Panc1 (cell line): ENCODE data around the gene TEX51.

Experiments
- TF ChIP-seq, protein P1 (sequence below): fragments of 450-650 bp; IDR thresholded peaks from 2 replicates; pipeline ENCODE4 v1.5.1; 2017; ENCODE audit warnings: mild to moderate bottlenecking
- TF ChIP-seq, protein P2 (sequence below), 2 experiments: IDR thresholded peaks; 2 replicates each; pipeline ENCODE4 v1.6.1; 2011 to 2012; ENCODE audit warnings: low read depth in 2 of 2, control low read depth in 1 of 2, low read length in 1 of 2, mild to moderate bottlenecking in 1 of 2, moderate library complexity in 1 of 2; ENCODE audit not compliant: insufficient read depth in 1 of 2

DNA sequence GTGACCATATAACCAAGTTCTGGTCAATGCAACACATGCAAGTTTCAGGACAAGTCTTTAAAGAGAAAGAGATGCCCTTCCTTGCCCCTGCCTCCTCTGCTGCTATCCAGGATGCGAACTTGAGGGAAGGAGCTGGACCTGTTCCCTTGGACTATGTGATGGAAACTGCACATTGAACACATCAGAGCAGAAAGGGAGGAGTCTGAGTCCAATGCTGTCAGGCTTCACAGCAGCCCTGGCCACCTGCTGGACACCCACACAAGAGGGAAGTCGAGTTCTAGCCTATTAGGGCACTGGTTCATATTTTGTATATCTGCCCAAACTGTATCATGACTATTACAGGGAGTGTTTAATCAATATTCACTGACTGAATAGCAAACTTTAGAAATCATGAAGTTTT is 38.3 kb upstream of the TEX51 start:
- TF ChIP-seq, protein P1, sequence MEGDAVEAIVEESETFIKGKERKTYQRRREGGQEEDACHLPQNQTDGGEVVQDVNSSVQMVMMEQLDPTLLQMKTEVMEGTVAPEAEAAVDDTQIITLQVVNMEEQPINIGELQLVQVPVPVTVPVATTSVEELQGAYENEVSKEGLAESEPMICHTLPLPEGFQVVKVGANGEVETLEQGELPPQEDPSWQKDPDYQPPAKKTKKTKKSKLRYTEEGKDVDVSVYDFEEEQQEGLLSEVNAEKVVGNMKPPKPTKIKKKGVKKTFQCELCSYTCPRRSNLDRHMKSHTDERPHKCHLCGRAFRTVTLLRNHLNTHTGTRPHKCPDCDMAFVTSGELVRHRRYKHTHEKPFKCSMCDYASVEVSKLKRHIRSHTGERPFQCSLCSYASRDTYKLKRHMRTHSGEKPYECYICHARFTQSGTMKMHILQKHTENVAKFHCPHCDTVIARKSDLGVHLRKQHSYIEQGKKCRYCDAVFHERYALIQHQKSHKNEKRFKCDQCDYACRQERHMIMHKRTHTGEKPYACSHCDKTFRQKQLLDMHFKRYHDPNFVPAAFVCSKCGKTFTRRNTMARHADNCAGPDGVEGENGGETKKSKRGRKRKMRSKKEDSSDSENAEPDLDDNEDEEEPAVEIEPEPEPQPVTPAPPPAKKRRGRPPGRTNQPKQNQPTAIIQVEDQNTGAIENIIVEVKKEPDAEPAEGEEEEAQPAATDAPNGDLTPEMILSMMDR = no peak
- TF ChIP-seq, protein P2, sequence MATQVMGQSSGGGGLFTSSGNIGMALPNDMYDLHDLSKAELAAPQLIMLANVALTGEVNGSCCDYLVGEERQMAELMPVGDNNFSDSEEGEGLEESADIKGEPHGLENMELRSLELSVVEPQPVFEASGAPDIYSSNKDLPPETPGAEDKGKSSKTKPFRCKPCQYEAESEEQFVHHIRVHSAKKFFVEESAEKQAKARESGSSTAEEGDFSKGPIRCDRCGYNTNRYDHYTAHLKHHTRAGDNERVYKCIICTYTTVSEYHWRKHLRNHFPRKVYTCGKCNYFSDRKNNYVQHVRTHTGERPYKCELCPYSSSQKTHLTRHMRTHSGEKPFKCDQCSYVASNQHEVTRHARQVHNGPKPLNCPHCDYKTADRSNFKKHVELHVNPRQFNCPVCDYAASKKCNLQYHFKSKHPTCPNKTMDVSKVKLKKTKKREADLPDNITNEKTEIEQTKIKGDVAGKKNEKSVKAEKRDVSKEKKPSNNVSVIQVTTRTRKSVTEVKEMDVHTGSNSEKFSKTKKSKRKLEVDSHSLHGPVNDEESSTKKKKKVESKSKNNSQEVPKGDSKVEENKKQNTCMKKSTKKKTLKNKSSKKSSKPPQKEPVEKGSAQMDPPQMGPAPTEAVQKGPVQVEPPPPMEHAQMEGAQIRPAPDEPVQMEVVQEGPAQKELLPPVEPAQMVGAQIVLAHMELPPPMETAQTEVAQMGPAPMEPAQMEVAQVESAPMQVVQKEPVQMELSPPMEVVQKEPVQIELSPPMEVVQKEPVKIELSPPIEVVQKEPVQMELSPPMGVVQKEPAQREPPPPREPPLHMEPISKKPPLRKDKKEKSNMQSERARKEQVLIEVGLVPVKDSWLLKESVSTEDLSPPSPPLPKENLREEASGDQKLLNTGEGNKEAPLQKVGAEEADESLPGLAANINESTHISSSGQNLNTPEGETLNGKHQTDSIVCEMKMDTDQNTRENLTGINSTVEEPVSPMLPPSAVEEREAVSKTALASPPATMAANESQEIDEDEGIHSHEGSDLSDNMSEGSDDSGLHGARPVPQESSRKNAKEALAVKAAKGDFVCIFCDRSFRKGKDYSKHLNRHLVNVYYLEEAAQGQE (IDR thresholded peaks at IDR 0.05; ENCODE audit: insufficient read depth in 1 of 2, low read depth in 2 of 2, low read length in 1 of 2) = no peak
